ENCODE measurements around the gene RIN1. TPM values are rescaled to one million over a fixed set of nuclear protein-coding genes. Genes with fewer than 3 reads are reported as not detected.

The RIN1 gene
- total and polyA plus RNA-seq, 2 experiments from 2014 or later: 2.5 to 8.2 TPM

GRCh38 chr11:66299186-66299585, 37.0 kb downstream of the RIN1 start:
- no peaks in the 10 kb centered on the region for H4K20me1 ChIP-seq (replicated peaks; ENCODE audit: insufficient read depth)
- no peaks in the 10 kb centered on the region for H3K36me3 ChIP-seq (ENCODE audit: insufficient read depth)
- TF ChIP-seq ETS1 (IDR thresholded peaks at IDR 0.05) (no peak), NANOG (IDR thresholded peaks at IDR 0.05; ENCODE audit: borderline replicate concordance) (no peak), ZNF462 (CRISPR knock-in tag; IDR thresholded peaks at IDR 0.05) (no peak), ZNF114 (CRISPR knock-in tag; IDR thresholded peaks at IDR 0.05) (no peak), CTCF (conservative IDR thresholded peaks at IDR 0.05; ENCODE audit: low read depth in 2 of 2) (no peak), JUNB (IDR thresholded peaks at IDR 0.05; ENCODE audit: unreplicated experiment) (no peak), REST (IDR thresholded peaks at IDR 0.05; ENCODE audit: unreplicated experiment) (no peak), POLR2AphosphoS5 (IDR thresholded peaks at IDR 0.05; ENCODE audit: low read depth) (no peak), STAT1 (IDR thresholded peaks at IDR 0.05; ENCODE audit: unreplicated experiment) (no peak), ZNF331 (CRISPR knock-in tag; IDR thresholded peaks at IDR 0.05; ENCODE audit: low read depth) (no peak), EZH2 (IDR thresholded peaks at IDR 0.05; ENCODE audit: low read depth, unreplicated experiment) (no peak), EZH2phosphoT487 (IDR thresholded peaks at IDR 0.05; ENCODE audit: unreplicated experiment) (no peak), CREB1 (CRISPR knock-in tag; IDR thresholded peaks at IDR 0.05; ENCODE audit: low read depth) (no peak)
- Mint-ChIP-seq H3K27ac (no peak overlapping the region), H3K27me3 (ENCODE audit: insufficient read depth, low read depth, poor library complexity) (peaks cover 7% of the 10 kb centered on the region), H3K36me3 (ENCODE audit: low read depth) (no peaks in the 10 kb centered on the region), H3K4me3 (no peak overlapping the region), H3K9me3 (no peaks in the 10 kb centered on the region), H3K4me1 (peaks cover 11% of the 10 kb centered on the region)
- ATAC-seq (no peak), DNase-seq (ENCODE audit: low spot score) (no peak)
- no peaks in the 10 kb centered on the region for H3K79me2 ChIP-seq (replicated peaks; ENCODE audit: insufficient read depth)
- no peak overlapping the region for H3K4me3 ChIP-seq
- H3K4me1 ChIP-seq (ENCODE audit: insufficient read depth): no peaks in the 10 kb centered on the region
- H3K27ac ChIP-seq (ENCODE audit: low read depth): no peak overlapping the region
- no peaks in the 10 kb centered on the region for H3K9me2 ChIP-seq (ENCODE audit: insufficient read depth)
- no peak overlapping the region for H3K4me2 ChIP-seq
- no peaks in the 10 kb centered on the region for H3F3A ChIP-seq (replicated peaks; ENCODE audit: low read depth)
- no peaks in the 10 kb centered on the region for H3K27me3 ChIP-seq (ENCODE audit: insufficient read depth)
- H2AFZ ChIP-seq: no peak overlapping the region
